Glutamatergic neuron (in vitro differentiated cells): ENCODE measurements around the gene VPS72. TPM values are rescaled to one million over a fixed set of nuclear protein-coding genes. Genes with fewer than 3 reads are reported as not detected.
A peak's percentile ranks its signal among the peaks of the same experiment; 100 is the strongest.

Experiments used
- DNase-seq: peaks from one replicate; pipeline ENCODE4 v3.0.0; 2022
- H3K27ac Mint-ChIP-seq: one replicate; pipeline ENCODE4 v1.8.0; 2020; ENCODE audit warnings: mild to moderate bottlenecking, mixed read lengths, inconsistent platforms; ENCODE audit not compliant: unreplicated experiment
- H3K27me3 Mint-ChIP-seq: one replicate; pipeline ENCODE4 v1.8.0; 2020; ENCODE audit warnings: mild to moderate bottlenecking, moderate library complexity, mixed read lengths, inconsistent platforms; ENCODE audit not compliant: unreplicated experiment
- H3K36me3 Mint-ChIP-seq: one replicate; pipeline ENCODE4 v1.8.0; 2020; ENCODE audit warnings: mild to moderate bottlenecking, mixed read lengths, inconsistent platforms; ENCODE audit not compliant: unreplicated experiment
- H3K4me1 Mint-ChIP-seq: one replicate; pipeline ENCODE4 v1.8.0; 2020; ENCODE audit warnings: mild to moderate bottlenecking, low read depth, mixed read lengths, inconsistent platforms; ENCODE audit not compliant: unreplicated experiment
- H3K4me3 Mint-ChIP-seq: one replicate; pipeline ENCODE4 v1.8.0; 2020; ENCODE audit warnings: mild to moderate bottlenecking, mixed read lengths, inconsistent platforms; ENCODE audit not compliant: unreplicated experiment
- H3K9me3 Mint-ChIP-seq: one replicate; pipeline ENCODE4 v1.8.0; 2020; ENCODE audit warnings: mild to moderate bottlenecking, moderate library complexity, mixed read lengths, inconsistent platforms; ENCODE audit not compliant: unreplicated experiment
- CTCF ChIP-seq: fragments of 200-600 bp; sonication (generic); IDR thresholded peaks from one replicate; pipeline ENCODE4 v1.5.0; 2021; ENCODE audit not compliant: partially characterized antibody, unreplicated experiment
- total RNA-seq: library from RNA; stranded (reverse); fragmentation: NEBNext Ultra II Directional; extraction: Animal tissue kit (Norgen Biotek cat#: 25700); gene quantifications from one replicate; pipeline ENCODE4 v1.2.1, GENCODE V29; 2021; ENCODE audit not compliant: unreplicated experiment

The VPS72 gene
- total RNA-seq, 1 donor from 2014 or later, result 125 TPM

- peak overlapping the region; percentile 99 for H3K4me3 Mint-ChIP-seq
- H3K4me1 Mint-ChIP-seq, result peaks cover 29% of the 10 kb centered on the region
- H3K9me3 Mint-ChIP-seq, result peaks cover 6% of the 10 kb centered on the region
- TF ChIP-seq CTCF, result no peak
- no peaks in the 10 kb centered on the region for H3K36me3 Mint-ChIP-seq
- H3K27ac Mint-ChIP-seq, result peak overlapping the region; percentile 73
- peak; percentile 41 for DNase-seq
- H3K27me3 Mint-ChIP-seq, result peaks cover 7% of the 10 kb centered on the region
Observed at GRCh38 chr1:151144474-151145303, 45.3 kb downstream of the VPS72 start.

GRCh38 chr1:151143986-151144385 is 46.0 kb downstream of the VPS72 start:
- no peak for TF ChIP-seq CTCF
- DNase-seq, result no peak
- H3K4me3 Mint-ChIP-seq, result peak overlapping the region; percentile 99
- peaks cover 7% of the 10 kb centered on the region for H3K27me3 Mint-ChIP-seq
- H3K4me1 Mint-ChIP-seq, result peaks cover 29% of the 10 kb centered on the region
- no peaks in the 10 kb centered on the region for H3K36me3 Mint-ChIP-seq
- peaks cover 6% of the 10 kb centered on the region for H3K9me3 Mint-ChIP-seq
- no peak overlapping the region for H3K27ac Mint-ChIP-seq

- no peak for DNase-seq
Observed at GRCh38 chr1:151143057-151143435, 47.0 kb downstream of the VPS72 start.

GRCh38 chr1:151142411-151143056 is 47.5 kb downstream of the VPS72 start:
- DNase-seq, result no peak
- Mint-ChIP-seq H3K36me3 (no peaks in the 10 kb centered on the region), H3K4me1 (peaks cover 24% of the 10 kb centered on the region), H3K9me3 (peaks cover 4% of the 10 kb centered on the region), H3K27me3 (peaks cover 7% of the 10 kb centered on the region), H3K4me3 (peak overlapping the region; percentile 99), H3K27ac (no peak overlapping the region)
- TF ChIP-seq CTCF, result no peak

More at GRCh38 chr1:151143057-151143435, 47.0 kb downstream of the VPS72 start:
- Mint-ChIP-seq H3K4me3 (peak overlapping the region; percentile 99), H3K27me3 (peaks cover 7% of the 10 kb centered on the region), H3K9me3 (peaks cover 4% of the 10 kb centered on the region), H3K27ac (no peak overlapping the region), H3K4me1 (peaks cover 26% of the 10 kb centered on the region), H3K36me3 (no peaks in the 10 kb centered on the region)
- TF ChIP-seq CTCF, result no peak

- no peak overlapping the region for H3K4me3 Mint-ChIP-seq
- TF ChIP-seq CTCF, result no peak
- peaks cover 5% of the 10 kb centered on the region for H3K9me3 Mint-ChIP-seq
- H3K36me3 Mint-ChIP-seq, result peaks cover 13% of the 10 kb centered on the region
- DNase-seq, result no peak
- H3K27ac Mint-ChIP-seq, result no peak overlapping the region
- peaks cover 17% of the 10 kb centered on the region for H3K27me3 Mint-ChIP-seq
- no peaks in the 10 kb centered on the region for H3K4me1 Mint-ChIP-seq
Observed at GRCh38 chr1:151137789-151138188, 52.2 kb downstream of the VPS72 start.
